A549 treated with ZK216348 at 1 μM for 4 hours (cell line): ENCODE measurements around the gene C1QTNF7. TPM values are rescaled to one million over a fixed set of nuclear protein-coding genes. Genes with fewer than 3 reads are reported as not detected.

Source experiments
- total RNA-seq: library from RNA; stranded (reverse); fragments of 200-300 nt; extraction: Qiagen RNA extraction; gene quantifications from 5 replicates; pipeline ENCODE4 v1.2.3, GENCODE V29; 2022; ENCODE audit warnings: low read depth

The C1QTNF7 gene, protein sequence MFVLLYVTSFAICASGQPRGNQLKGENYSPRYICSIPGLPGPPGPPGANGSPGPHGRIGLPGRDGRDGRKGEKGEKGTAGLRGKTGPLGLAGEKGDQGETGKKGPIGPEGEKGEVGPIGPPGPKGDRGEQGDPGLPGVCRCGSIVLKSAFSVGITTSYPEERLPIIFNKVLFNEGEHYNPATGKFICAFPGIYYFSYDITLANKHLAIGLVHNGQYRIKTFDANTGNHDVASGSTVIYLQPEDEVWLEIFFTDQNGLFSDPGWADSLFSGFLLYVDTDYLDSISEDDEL
- total RNA-seq: not detected in 5 replicates

GRCh38 chr4:15427701-15428100 is at the start of gene C1QTNF7:
Gene C1QTNF7, plus strand, starts transcription at chr4:15428033. Its CDS starts 7,711 bp downstream, at chr4:15435744.

GRCh38 chr4:15469402-15470127 is 41.7 kb downstream of the C1QTNF7 start, which contains the start of gene CC2D2A:
Gene CC2D2A, plus strand, starts transcription at chr4:15469882. Its CDS starts 6,051 bp downstream, at chr4:15475933.

Other genes with a start within 250 kb of the C1QTNF7 start
- gene CC2D2A, start 41.8 kb downstream of the C1QTNF7 start, total RNA-seq: 10.9 to 13.4 TPM (median 12.2 TPM) in 5 replicates
- gene FBXL5, start 227.3 kb downstream of the C1QTNF7 start, total RNA-seq: 27.3 to 41.1 TPM (median 29.6 TPM) in 5 replicates